Hepatocyte (in vitro differentiated cells): ENCODE measurements around the gene CBFA2T3. TPM values are rescaled to one million over a fixed set of nuclear protein-coding genes. Genes with fewer than 3 reads are reported as not detected.

Experiments used
- DNase-seq: peaks from one replicate; pipeline ENCODE4 v3.0.0-alpha.2; 2016; ENCODE audit warnings: low spot score
- H2AFZ ChIP-seq: fragments of 200-600 bp; sonication (generic); 2 replicates; pipeline ENCODE4 v1.6.0; 2016; ENCODE audit warnings: antibody characterized with exemption, mild to moderate bottlenecking
- H3K27ac ChIP-seq: fragments of 200-600 bp; sonication (generic); 2 replicates; pipeline ENCODE4 v1.5.1; 2016; ENCODE audit warnings: mild to moderate bottlenecking
- H3K27me3 ChIP-seq: fragments of 200-600 bp; sonication (generic); 2 replicates; pipeline ENCODE4 v1.6.1; 2016
- H3K36me3 ChIP-seq: fragments of 200-600 bp; sonication (generic); replicated peaks from 2 replicates; pipeline ENCODE4 v1.5.1; 2016; ENCODE audit warnings: low read depth; ENCODE audit not compliant: insufficient read depth
- H3K4me1 ChIP-seq: fragments of 200-600 bp; sonication (generic); 2 replicates; pipeline ENCODE4 v1.5.1; 2016; ENCODE audit warnings: mild to moderate bottlenecking, moderate library complexity; ENCODE audit not compliant: insufficient read depth
- H3K4me2 ChIP-seq: fragments of 200-600 bp; sonication (generic); 2 replicates; pipeline ENCODE4 v1.6.0; 2016
- H3K4me3 ChIP-seq: fragments of 200-600 bp; sonication (generic); 2 replicates; pipeline ENCODE4 v1.5.1; 2016; ENCODE audit warnings: mild to moderate bottlenecking
- H3K79me2 ChIP-seq: fragments of 200-600 bp; sonication (generic); 2 replicates; pipeline ENCODE4 v1.6.0; 2017; ENCODE audit warnings: mild to moderate bottlenecking
- H3K9me2 ChIP-seq: fragments of 200-600 bp; sonication (generic); replicated peaks from 2 replicates; pipeline ENCODE4 v1.6.0; 2017; ENCODE audit warnings: mild to moderate bottlenecking; ENCODE audit not compliant: insufficient read depth
- H3K9me3 ChIP-seq: fragments of 200-600 bp; sonication (generic); 2 replicates; pipeline ENCODE4 v1.5.1; 2016; ENCODE audit warnings: low read depth, mild to moderate bottlenecking
- H4K20me1 ChIP-seq: fragments of 200-600 bp; sonication (generic); 2 replicates; pipeline ENCODE4 v1.6.0; 2016; ENCODE audit warnings: mild to moderate bottlenecking; ENCODE audit not compliant: insufficient read depth, poor library complexity, severe bottlenecking
- EZH2 ChIP-seq: fragments of 200-600 bp; sonication (generic); IDR thresholded peaks from 2 replicates; pipeline ENCODE4 v1.6.1; 2016; ENCODE audit warnings: antibody characterized with exemption, mild to moderate bottlenecking, borderline replicate concordance
- EZH2phosphoT487 ChIP-seq: fragments of 200-600 bp; sonication (generic); IDR thresholded peaks from one replicate; pipeline ENCODE4 v1.6.1; 2018; ENCODE audit warnings: antibody characterized with exemption, mild to moderate bottlenecking, low read depth, moderate library complexity; ENCODE audit not compliant: unreplicated experiment, severe bottlenecking
- WGBS: methylation state at CpG from one replicate; pipeline ENCODE4 v1.1.6; 2016; ENCODE audit warnings: low lambda C conversion rate; ENCODE audit errors: missing lambda C conversion rate; 5-methylcytosine and 5-hydroxymethylcytosine counted together
- polyA plus RNA-seq: library from polyadenylated mRNA; unstranded; fragments of >200 nt; fragmentation: Nextera tagmentation; extraction: Ambion mirVana; gene quantifications from 2 replicates; pipeline ENCODE4 v1.2.1, GENCODE V29; 2016
- total RNA-seq: library from RNA; depleted of rRNA; stranded (reverse); fragments of >200 nt; gene quantifications from 2 replicates; pipeline ENCODE4 v1.2.3, GENCODE V29; 2014
- TF ChIP-seq, protein P1 (sequence below): fragments of 200-600 bp; sonication (generic); IDR thresholded peaks from 2 replicates; pipeline ENCODE4 v1.5.1; 2016; ENCODE audit warnings: antibody characterized with exemption, mild to moderate bottlenecking; ENCODE audit not compliant: poor library complexity

The CBFA2T3 gene
- total and polyA plus RNA-seq, 2 experiments from 2014 or later = 0.07 to 1.5 TPM

DNA sequence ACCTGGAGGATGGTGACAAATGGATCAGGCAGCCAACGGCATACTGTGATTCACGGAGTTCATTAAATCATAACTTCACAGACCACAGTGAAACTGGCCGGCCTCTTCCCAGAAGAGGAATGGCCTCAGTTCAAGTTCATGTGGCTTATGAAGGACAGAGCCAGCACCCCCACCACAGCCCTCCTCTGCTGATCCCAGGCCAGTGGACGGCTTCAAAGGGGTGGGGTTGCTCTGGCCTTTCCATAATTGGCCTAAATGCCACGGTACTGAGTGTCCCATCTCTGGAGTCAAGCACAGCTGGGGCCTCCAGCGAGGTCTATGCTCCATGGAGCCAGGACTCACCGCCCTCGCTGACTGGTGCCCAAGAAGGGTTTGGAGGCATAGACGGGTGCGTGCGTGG is 141.6 kb downstream of the CBFA2T3 start:
- Histone ChIP-seq H3K36me3 (no peaks in the 10 kb centered on the region), H3K27ac (no peak overlapping the region), H3K4me1 (no peaks in the 10 kb centered on the region), H2AFZ (no peak overlapping the region), H3K9me2 (no peaks in the 10 kb centered on the region), H3K4me2 (no peak overlapping the region), H3K4me3 (no peak overlapping the region), H3K9me3 (no peaks in the 10 kb centered on the region), H3K27me3 (no peaks in the 10 kb centered on the region), H4K20me1 (no peaks in the 10 kb centered on the region), H3K79me2 (no peaks in the 10 kb centered on the region)
- TF ChIP-seq EZH2phosphoT487 (no peak), EZH2 (no peak)
- TF ChIP-seq, protein P1, sequence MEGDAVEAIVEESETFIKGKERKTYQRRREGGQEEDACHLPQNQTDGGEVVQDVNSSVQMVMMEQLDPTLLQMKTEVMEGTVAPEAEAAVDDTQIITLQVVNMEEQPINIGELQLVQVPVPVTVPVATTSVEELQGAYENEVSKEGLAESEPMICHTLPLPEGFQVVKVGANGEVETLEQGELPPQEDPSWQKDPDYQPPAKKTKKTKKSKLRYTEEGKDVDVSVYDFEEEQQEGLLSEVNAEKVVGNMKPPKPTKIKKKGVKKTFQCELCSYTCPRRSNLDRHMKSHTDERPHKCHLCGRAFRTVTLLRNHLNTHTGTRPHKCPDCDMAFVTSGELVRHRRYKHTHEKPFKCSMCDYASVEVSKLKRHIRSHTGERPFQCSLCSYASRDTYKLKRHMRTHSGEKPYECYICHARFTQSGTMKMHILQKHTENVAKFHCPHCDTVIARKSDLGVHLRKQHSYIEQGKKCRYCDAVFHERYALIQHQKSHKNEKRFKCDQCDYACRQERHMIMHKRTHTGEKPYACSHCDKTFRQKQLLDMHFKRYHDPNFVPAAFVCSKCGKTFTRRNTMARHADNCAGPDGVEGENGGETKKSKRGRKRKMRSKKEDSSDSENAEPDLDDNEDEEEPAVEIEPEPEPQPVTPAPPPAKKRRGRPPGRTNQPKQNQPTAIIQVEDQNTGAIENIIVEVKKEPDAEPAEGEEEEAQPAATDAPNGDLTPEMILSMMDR = no peak
- 96% methylated on average over 11 of the region's 11 CpGs for WGBS
- DNase-seq = no peak

GRCh38 chr16:88834670-88835069 is 142.3 kb downstream of the CBFA2T3 start:
- H3K4me3 ChIP-seq = no peak overlapping the region
- 98% methylated on average over 13 of the region's 13 CpGs for WGBS
- no peak for DNase-seq
- H3K79me2 ChIP-seq = no peaks in the 10 kb centered on the region
- no peaks in the 10 kb centered on the region for H3K36me3 ChIP-seq
- no peaks in the 10 kb centered on the region for H3K9me2 ChIP-seq
- H3K4me1 ChIP-seq = no peaks in the 10 kb centered on the region
- no peak overlapping the region for H3K27ac ChIP-seq
- TF ChIP-seq EZH2 (no peak), EZH2phosphoT487 (no peak)
- TF ChIP-seq, protein P1 = no peak
- H3K27me3 ChIP-seq = no peaks in the 10 kb centered on the region
- no peaks in the 10 kb centered on the region for H4K20me1 ChIP-seq
- no peak overlapping the region for H2AFZ ChIP-seq
- H3K9me3 ChIP-seq = no peaks in the 10 kb centered on the region
- H3K4me2 ChIP-seq = no peak overlapping the region

- TF ChIP-seq EZH2phosphoT487 = no peak
- TF ChIP-seq, protein P1 = no peak
- no peak for TF ChIP-seq EZH2
- Histone ChIP-seq H3K27ac (no peak overlapping the region), H4K20me1 (no peaks in the 10 kb centered on the region), H3K79me2 (no peaks in the 10 kb centered on the region), H3K4me1 (peaks cover 4% of the 10 kb centered on the region), H3K36me3 (no peaks in the 10 kb centered on the region), H3K4me2 (no peak overlapping the region), H2AFZ (no peak overlapping the region), H3K9me2 (no peaks in the 10 kb centered on the region), H3K9me3 (no peaks in the 10 kb centered on the region), H3K4me3 (no peak overlapping the region), H3K27me3 (no peaks in the 10 kb centered on the region)
- no peak for DNase-seq
- 96% methylated on average over 12 of the region's 13 CpGs for WGBS
Observed at GRCh38 chr16:88833086-88833485, 143.9 kb downstream of the CBFA2T3 start.

- no peak overlapping the region for H2AFZ ChIP-seq
- H3K36me3 ChIP-seq = no peaks in the 10 kb centered on the region
- peaks cover 4% of the 10 kb centered on the region for H3K4me1 ChIP-seq
- no peaks in the 10 kb centered on the region for H3K79me2 ChIP-seq
- H3K27me3 ChIP-seq = no peaks in the 10 kb centered on the region
- no peaks in the 10 kb centered on the region for H3K9me3 ChIP-seq
- no peak overlapping the region for H3K4me2 ChIP-seq
- no peak for DNase-seq
- no peak overlapping the region for H3K4me3 ChIP-seq
- H4K20me1 ChIP-seq = no peaks in the 10 kb centered on the region
- 66% methylated on average over 6 of the region's 13 CpGs for WGBS
- no peak for TF ChIP-seq EZH2
- no peak for TF ChIP-seq EZH2phosphoT487
- TF ChIP-seq, protein P1 = no peak
- no peak overlapping the region for H3K27ac ChIP-seq
- H3K9me2 ChIP-seq = no peaks in the 10 kb centered on the region
Observed at GRCh38 chr16:88831838-88832237, 145.2 kb downstream of the CBFA2T3 start.
